Ishikawa (cell line): ENCODE measurements around the gene NOL9.

Experiments
- CREB1 ChIP-seq: IDR thresholded peaks from 2 replicates; pipeline ENCODE4 v1.6.1; 2012; ENCODE audit warnings: low read depth
- RAD21 ChIP-seq: IDR thresholded peaks from 2 replicates; pipeline ENCODE4 v1.6.1; 2012; ENCODE audit warnings: low read depth
- ZBTB7A ChIP-seq: IDR thresholded peaks from 2 replicates; pipeline ENCODE4 v1.6.1; 2012; ENCODE audit warnings: low read depth

GRCh38 chr1:6588893-6589520 is 34.7 kb upstream of the NOL9 start:
- TF ChIP-seq CREB1 (no peak), ZBTB7A (no peak), RAD21 (no peak)
